Measurements from ENCODE around the gene BMPR1B.

The BMPR1B gene

GRCh38 chr4:95188701-95189370 lies 431.1 kb downstream of the BMPR1B start:
- DNase-seq (ENCODE audit: low spot score): no peak

DNA sequence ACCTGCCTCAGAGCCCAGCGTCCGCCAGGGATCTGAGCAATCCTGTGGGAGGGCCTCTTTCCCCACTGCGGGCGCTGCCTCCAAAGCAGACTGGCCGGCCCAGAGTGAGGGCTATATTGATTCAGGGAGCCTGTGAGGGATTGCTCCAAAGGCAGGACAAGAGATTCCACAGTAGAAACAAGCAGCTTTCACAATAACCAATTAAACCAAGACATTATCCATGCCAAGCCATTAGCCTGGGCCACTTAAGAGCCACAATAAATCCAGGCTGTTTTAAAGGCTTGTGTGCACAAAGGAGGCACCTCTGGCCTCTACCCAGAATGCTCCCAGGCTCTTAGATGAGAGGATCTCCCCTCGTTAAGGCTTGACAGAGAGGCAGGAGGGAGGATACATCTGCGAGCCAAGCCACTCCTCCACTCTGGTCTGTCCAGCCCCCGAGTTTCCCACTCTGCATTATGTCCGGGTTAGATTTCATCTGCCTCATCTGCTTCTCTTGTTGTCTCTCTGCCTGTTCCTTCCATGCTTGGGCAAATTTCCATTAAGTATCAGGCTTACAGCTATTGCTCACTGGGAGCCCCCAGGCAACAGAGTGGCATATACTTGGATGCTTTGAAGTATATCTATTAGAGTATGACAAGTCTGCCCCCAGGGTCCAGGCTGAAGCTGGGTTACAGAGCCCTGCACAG lies 433.1 kb downstream of the BMPR1B start:
- no peak for DNase-seq (ENCODE audit: low spot score)

DNA sequence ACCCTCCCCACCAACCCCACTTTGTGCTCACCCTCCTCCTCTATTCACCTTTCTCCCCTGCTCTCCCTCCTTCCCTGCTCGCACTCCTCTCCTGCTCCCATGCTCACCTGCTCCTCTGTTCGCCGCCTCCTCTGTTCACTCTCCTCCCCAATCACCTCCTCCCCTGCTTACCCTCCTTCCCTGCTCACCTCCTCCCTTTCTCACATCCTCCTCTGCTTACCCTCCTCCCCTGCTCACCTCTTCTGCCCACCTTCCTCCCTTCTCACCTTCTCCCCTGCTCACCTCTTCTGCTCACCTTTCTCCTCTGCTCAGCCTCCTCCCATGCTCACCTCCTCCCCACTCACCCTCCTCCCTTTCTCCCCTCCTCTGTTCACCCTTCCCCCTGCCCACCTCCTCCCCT lies 433.8 kb downstream of the BMPR1B start:
- no peak for DNase-seq (ENCODE audit: low spot score)

- no peak for DNase-seq (ENCODE audit: low spot score)
Measured at GRCh38 chr4:95193391-95194224, 435.9 kb downstream of the BMPR1B start.

GRCh38 chr4:95197353-95197752 lies 439.6 kb downstream of the BMPR1B start:
- no peak for DNase-seq (ENCODE audit: low spot score)

DNA sequence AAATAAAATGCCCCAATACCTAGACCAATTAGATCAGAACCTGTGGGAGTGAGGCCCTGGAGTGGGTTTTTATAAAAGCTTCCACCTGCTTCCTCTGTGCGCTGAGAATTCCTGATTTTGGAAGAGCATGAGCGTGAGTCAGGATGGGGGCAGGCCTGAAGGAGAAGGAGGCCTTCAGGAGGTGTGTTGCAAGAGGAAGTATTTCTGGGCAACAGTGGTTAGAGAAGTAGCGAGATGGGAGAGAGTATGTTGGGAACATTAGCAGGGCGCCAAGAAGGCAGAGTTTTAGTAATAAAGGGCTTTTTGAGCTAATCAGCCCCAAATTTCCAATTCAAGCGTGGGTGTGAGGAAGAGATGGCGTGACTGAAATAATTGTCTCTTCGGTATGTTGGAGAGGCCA lies 441.2 kb downstream of the BMPR1B start:
- DNase-seq (ENCODE audit: low spot score): no peak

DNA sequence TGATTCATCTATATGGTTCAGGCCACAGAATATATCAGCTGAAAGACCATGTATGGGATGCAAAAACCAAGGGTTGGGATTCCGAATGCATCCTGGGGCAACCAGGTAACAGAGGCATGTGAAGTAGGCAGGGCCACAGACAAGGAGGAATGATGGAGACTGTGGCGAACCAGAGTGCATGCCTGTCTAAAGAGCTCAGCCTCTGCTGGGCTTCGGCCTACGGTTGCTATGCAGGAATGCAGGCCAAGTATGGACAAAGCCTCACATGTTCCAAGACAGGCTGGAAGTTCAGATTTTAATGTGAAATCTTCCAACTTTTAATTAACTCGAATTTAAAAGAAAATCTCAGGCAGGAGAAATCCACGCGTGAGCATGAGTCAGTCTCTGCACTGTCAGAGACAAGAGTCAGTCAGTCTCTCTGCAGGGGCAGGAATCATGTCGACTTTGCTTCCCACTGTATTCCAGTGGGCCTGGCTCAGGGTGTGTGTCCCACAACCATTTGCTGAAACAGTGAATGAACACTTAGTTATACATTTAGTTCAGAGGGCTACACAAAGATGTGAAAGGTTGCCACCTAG lies 446.6 kb downstream of the BMPR1B start:
- DNase-seq (ENCODE audit: low spot score): no peak

DNA sequence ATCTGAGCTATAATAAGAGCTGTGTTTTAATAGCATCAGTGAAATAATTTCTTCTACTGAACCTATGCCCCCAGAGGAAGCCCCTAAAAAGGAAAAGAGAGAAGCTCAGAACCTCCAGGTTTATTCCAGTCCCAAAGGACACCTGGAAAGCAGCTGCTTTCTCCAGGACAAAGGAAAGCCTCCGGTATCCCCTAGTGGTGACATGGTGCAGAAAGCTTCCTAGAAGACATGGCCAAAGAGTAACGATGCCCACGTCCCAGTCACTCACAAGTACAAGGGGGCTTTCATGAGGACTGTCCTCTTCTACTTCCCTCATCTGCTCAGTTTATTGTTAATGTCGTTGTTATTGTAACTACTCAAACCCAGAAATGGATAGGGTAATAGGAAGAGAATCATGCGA lies 447.1 kb downstream of the BMPR1B start:
- DNase-seq (ENCODE audit: low spot score): no peak

Data from cerebellar cortex (tissue), 1 donor.